HG03135 (cell line): Measurements from ENCODE around the gene RSU1.

Experiments
- ATAC-seq: cut with Tn5 transposase; IDR thresholded peaks from one replicate; pipeline ENCODE4 v1.9.1; 2021; ENCODE audit warnings: mild to moderate bottlenecking, moderate library complexity; ENCODE audit not compliant: unreplicated experiment

Gene RSU1

GRCh38 chr10:16544099-16544498 is 273.1 kb downstream of the RSU1 start:
- no peak for ATAC-seq
